SU-DHL-6 (cell line): ENCODE data around the gene LGALS1.

Experiments
- H2AFZ ChIP-seq: fragments of 200-600 bp; sonication (generic); 2 replicates; pipeline ENCODE4 v1.6.1; 2014; ENCODE audit warnings: low read depth, mild to moderate bottlenecking, moderate library complexity, mixed read lengths, antibody characterized with exemption, low read length; ENCODE audit not compliant: severe bottlenecking
- H3F3A ChIP-seq: fragments of 200-600 bp; shearing (Covaris generic); 2 replicates; pipeline ENCODE4 v1.6.0; 2016; ENCODE audit warnings: antibody characterized with exemption, mild to moderate bottlenecking; ENCODE audit not compliant: insufficient read depth
- H3K27ac ChIP-seq: fragments of 200-600 bp; sonication (generic); 2 replicates; pipeline ENCODE4 v1.5.1; 2016; ENCODE audit warnings: low read depth, mild to moderate bottlenecking, low read length, moderate library complexity, mixed read lengths
- H3K27me3 ChIP-seq: fragments of 200-600 bp; sonication (generic), shearing (Covaris generic); 2 replicates; pipeline ENCODE4 v1.6.0; 2014; ENCODE audit warnings: mild to moderate bottlenecking, low read length
- H3K36me3 ChIP-seq: fragments of 200-600 bp; sonication (generic); 2 replicates; pipeline ENCODE4 v1.6.1; 2014; ENCODE audit warnings: mild to moderate bottlenecking, low read length, mixed read lengths
- H3K4me2 ChIP-seq: fragments of 300-600, 200-600 bp; shearing (Covaris generic), sonication (generic); 2 replicates; pipeline ENCODE4 v1.6.0; 2014; ENCODE audit warnings: low read length, low read depth, mild to moderate bottlenecking; ENCODE audit not compliant: poor library complexity, severe bottlenecking
- H3K4me3 ChIP-seq: fragments of 200-600 bp; sonication (generic); 2 replicates; pipeline ENCODE4 v1.5.1; 2014; ENCODE audit warnings: antibody characterized with exemption, low read length, mild to moderate bottlenecking, mixed read lengths; ENCODE audit not compliant: insufficient read depth, poor library complexity, severe bottlenecking
- H3K79me2 ChIP-seq: fragments of 200-600 bp; sonication (generic); 2 replicates; pipeline ENCODE4 v1.6.1; 2014; ENCODE audit warnings: mild to moderate bottlenecking, low read length, moderate library complexity; ENCODE audit not compliant: insufficient read depth
- H3K9ac ChIP-seq: fragments of 200-600 bp; sonication (generic); 2 replicates; pipeline ENCODE4 v1.7.0; 2014; ENCODE audit warnings: mild to moderate bottlenecking, low read length
- H3K9me2 ChIP-seq: fragments of 200-600 bp; sonication (generic); replicated peaks from 2 replicates; pipeline ENCODE4 v1.6.1; 2014; ENCODE audit warnings: low read length; ENCODE audit not compliant: insufficient read depth
- H3K9me3 ChIP-seq: fragments of 200-600 bp; sonication (generic); 2 replicates; pipeline ENCODE4 v1.6.1; 2014; ENCODE audit warnings: low read length, mixed read lengths; ENCODE audit not compliant: insufficient read depth
- H4K20me1 ChIP-seq: fragments of 200-600 bp; sonication (generic); 2 replicates; pipeline ENCODE4 v1.6.1; 2014; ENCODE audit warnings: low read depth, mild to moderate bottlenecking, antibody characterized with exemption, low read length, moderate library complexity, mixed read lengths
- CTCF ChIP-seq: fragments of 200-600 bp; sonication (generic); IDR thresholded peaks from one replicate; pipeline ENCODE4 v1.5.1; 2017; ENCODE audit warnings: antibody characterized with exemption, mild to moderate bottlenecking, low read length, moderate library complexity; ENCODE audit not compliant: insufficient read depth, poor library complexity, severe bottlenecking
- EZH2phosphoT487 ChIP-seq: fragments of 200-600 bp; sonication (generic), shearing (Covaris generic); conservative IDR thresholded peaks from 2 replicates; pipeline ENCODE4 v1.6.1; 2018; ENCODE audit warnings: mild to moderate bottlenecking, antibody characterized with exemption, low read length, moderate library complexity, mixed read lengths

The LGALS1 gene

DNA sequence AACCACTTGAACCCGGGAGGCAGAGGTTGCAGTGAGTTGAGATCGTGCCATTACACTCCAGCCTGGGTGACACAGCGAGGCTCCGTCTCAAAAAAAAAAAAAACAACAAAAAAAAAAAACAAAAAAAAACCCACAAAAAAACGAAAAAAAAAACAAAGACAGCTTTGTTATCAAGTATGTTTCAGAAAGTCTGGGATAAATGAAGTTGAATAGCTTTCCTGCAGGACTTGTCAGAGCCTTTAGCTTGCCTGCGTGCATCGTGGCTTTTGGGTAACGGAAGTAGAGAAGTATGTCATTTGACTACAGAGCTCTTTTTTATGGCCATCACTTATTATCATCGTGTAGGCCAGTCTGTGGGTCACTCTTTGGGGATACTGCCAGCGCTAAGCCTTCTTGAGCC, 36.1 kb downstream of the LGALS1 start:
- H3K9me2 ChIP-seq: no peaks in the 10 kb centered on the region
- no peak overlapping the region for H3K27ac ChIP-seq
- TF ChIP-seq CTCF: no peak
- no peak for TF ChIP-seq EZH2phosphoT487
- H2AFZ ChIP-seq: no peak overlapping the region
- H3K36me3 ChIP-seq: no peaks in the 10 kb centered on the region
- no peaks in the 10 kb centered on the region for H4K20me1 ChIP-seq
- H3F3A ChIP-seq: no peaks in the 10 kb centered on the region
- H3K27me3 ChIP-seq: no peaks in the 10 kb centered on the region
- H3K9me3 ChIP-seq: no peaks in the 10 kb centered on the region
- no peaks in the 10 kb centered on the region for H3K79me2 ChIP-seq
- no peak overlapping the region for H3K4me3 ChIP-seq
- H3K4me2 ChIP-seq: no peak overlapping the region
- H3K9ac ChIP-seq: no peak overlapping the region

GRCh38 chr22:37713761-37714160, 38.3 kb downstream of the LGALS1 start:
- no peaks in the 10 kb centered on the region for H3K9me2 ChIP-seq
- no peak overlapping the region for H3K27ac ChIP-seq
- H3K4me2 ChIP-seq: no peak overlapping the region
- no peaks in the 10 kb centered on the region for H3K79me2 ChIP-seq
- H3F3A ChIP-seq: no peaks in the 10 kb centered on the region
- H3K36me3 ChIP-seq: no peaks in the 10 kb centered on the region
- no peak for TF ChIP-seq EZH2phosphoT487
- no peak for TF ChIP-seq CTCF
- no peak overlapping the region for H3K9ac ChIP-seq
- no peak overlapping the region for H3K4me3 ChIP-seq
- H4K20me1 ChIP-seq: no peaks in the 10 kb centered on the region
- no peaks in the 10 kb centered on the region for H3K27me3 ChIP-seq
- no peaks in the 10 kb centered on the region for H3K9me3 ChIP-seq
- no peak overlapping the region for H2AFZ ChIP-seq

DNA sequence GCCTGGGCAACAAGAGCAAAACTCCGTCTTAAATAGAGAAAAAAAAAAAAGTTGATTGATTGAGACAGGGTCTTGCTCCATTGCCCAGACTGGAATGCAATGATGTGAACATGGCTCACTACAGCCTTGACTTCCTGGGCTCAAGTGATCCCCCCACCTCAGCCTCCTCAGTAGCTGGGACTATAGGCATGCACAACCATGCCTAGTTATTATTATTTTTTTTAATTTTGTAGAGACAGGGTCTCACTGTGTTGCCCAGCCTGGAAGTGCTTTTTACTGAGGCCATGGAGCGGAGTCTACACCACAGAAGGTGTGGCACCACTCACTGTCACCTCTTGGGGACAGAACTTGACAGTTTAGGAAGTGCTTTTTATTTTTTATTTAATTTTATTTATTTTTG, 39.2 kb downstream of the LGALS1 start:
- Histone ChIP-seq H3K4me3 (no peak overlapping the region), H3K27me3 (no peaks in the 10 kb centered on the region), H3K9me2 (no peaks in the 10 kb centered on the region), H3K79me2 (no peaks in the 10 kb centered on the region), H3K27ac (no peak overlapping the region), H3F3A (no peaks in the 10 kb centered on the region), H4K20me1 (no peaks in the 10 kb centered on the region), H3K9ac (no peak overlapping the region), H3K9me3 (no peaks in the 10 kb centered on the region), H3K4me2 (no peak overlapping the region), H2AFZ (no peak overlapping the region), H3K36me3 (no peaks in the 10 kb centered on the region)
- no peak for TF ChIP-seq CTCF
- TF ChIP-seq EZH2phosphoT487: no peak

DNA sequence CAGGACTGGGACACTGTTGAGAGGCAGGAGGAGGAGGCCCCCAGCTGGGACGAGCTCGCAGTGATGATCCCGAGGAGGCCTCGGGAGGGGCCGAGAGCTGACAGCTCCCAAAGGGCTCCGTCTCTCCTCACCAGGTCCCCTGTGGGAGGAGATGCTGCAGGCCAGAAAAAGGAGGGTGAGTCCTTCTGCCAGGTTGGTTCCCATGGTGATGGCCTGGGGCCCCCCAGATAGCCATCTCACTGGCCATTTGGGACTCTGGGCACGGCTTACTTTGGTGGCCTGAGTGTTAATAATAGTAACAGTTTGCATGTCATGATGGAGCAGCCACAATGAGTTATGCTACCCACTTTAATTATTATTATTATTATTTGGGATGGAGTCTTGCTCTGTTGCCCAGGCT, 40.3 kb downstream of the LGALS1 start:
- Histone ChIP-seq H3K9ac (no peak overlapping the region), H3K36me3 (no peaks in the 10 kb centered on the region), H3K4me2 (no peak overlapping the region), H2AFZ (no peak overlapping the region), H4K20me1 (no peaks in the 10 kb centered on the region), H3K27me3 (no peaks in the 10 kb centered on the region), H3K27ac (no peak overlapping the region), H3F3A (no peaks in the 10 kb centered on the region), H3K4me3 (no peak overlapping the region), H3K9me3 (no peaks in the 10 kb centered on the region), H3K9me2 (no peaks in the 10 kb centered on the region), H3K79me2 (no peaks in the 10 kb centered on the region)
- TF ChIP-seq EZH2phosphoT487: no peak
- no peak for TF ChIP-seq CTCF
